OCI-LY7 (cell line): ENCODE results near the gene LRRK1. TPM values are rescaled to one million over a fixed set of nuclear protein-coding genes. Genes with fewer than 3 reads are reported as not detected.

Experiments
- BruUV-seq: library from RNA; stranded (reverse); fragments of 400-500 nt; replicated peaks from 2 replicates; lab custom pipeline; 2021; lab: Mats Ljungman, UMichigan
- CTCF ChIA-PET: fragments of 300-600 bp; sonication (Branson Sonifier 250); formaldehyde crosslinking; loops from one replicate; lab custom pipeline; 2022; ENCODE audit warnings: antibody characterized with exemption; ENCODE audit not compliant: unreplicated experiment; lab: Charles Lee
- POLR2A ChIA-PET: fragments of 300-600 bp; sonication (Branson Sonifier 250); formaldehyde crosslinking; loops from one replicate; lab custom pipeline; 2022; ENCODE audit warnings: antibody characterized with exemption; lab: Charles Lee
- DNase-seq: peaks from one replicate; pipeline ENCODE4 v3.0.0-alpha.2; 2015; ENCODE audit warnings: low spot score
- H2AFZ ChIP-seq: fragments of 200-600 bp; sonication (generic), shearing (Covaris generic); 2 replicates; pipeline ENCODE4 v1.6.1; 2014; ENCODE audit warnings: mild to moderate bottlenecking, antibody characterized with exemption, low read length, moderate library complexity
- H3K27ac ChIP-seq: fragments of 200-600 bp; sonication (generic); 2 replicates; pipeline ENCODE4 v1.5.1; 2014; ENCODE audit warnings: mixed run types, low read depth, mild to moderate bottlenecking, moderate library complexity, low read length, inconsistent platforms; ENCODE audit not compliant: poor library complexity, severe bottlenecking
- H3K36me3 ChIP-seq: fragments of 200-600 bp; sonication (generic); 2 replicates; pipeline ENCODE4 v1.6.1; 2014; ENCODE audit warnings: mild to moderate bottlenecking, antibody characterized with exemption, low read length, moderate library complexity, mixed read lengths; ENCODE audit not compliant: insufficient read depth
- H3K4me1 ChIP-seq: fragments of 200-600 bp; sonication (generic); 2 replicates; pipeline ENCODE4 v1.5.1; 2014; ENCODE audit warnings: mild to moderate bottlenecking, low read length; ENCODE audit not compliant: insufficient read depth, poor library complexity, severe bottlenecking
- H3K4me2 ChIP-seq: fragments of 200-600 bp; sonication (generic); 2 replicates; pipeline ENCODE4 v1.6.1; 2014; ENCODE audit warnings: mild to moderate bottlenecking, low read length
- H3K4me3 ChIP-seq: fragments of 200-600 bp; sonication (generic); 2 replicates; pipeline ENCODE4 v1.5.1; 2014; ENCODE audit warnings: mild to moderate bottlenecking, low read depth, low read length; ENCODE audit not compliant: poor library complexity, severe bottlenecking
- H3K79me2 ChIP-seq: fragments of 200-600 bp; sonication (generic); 2 replicates; pipeline ENCODE4 v1.6.1; 2016; ENCODE audit warnings: low read depth, mild to moderate bottlenecking, low read length, moderate library complexity, mixed read lengths; ENCODE audit not compliant: insufficient read depth
- H3K9me2 ChIP-seq: fragments of 200-600 bp; sonication (generic); 2 replicates; pipeline ENCODE4 v1.6.1; 2016; ENCODE audit warnings: mild to moderate bottlenecking, low read length, mixed read lengths; ENCODE audit not compliant: insufficient read depth
- H3K9me3 ChIP-seq: fragments of 200-600 bp; sonication (generic); 2 replicates; pipeline ENCODE4 v1.6.1; 2014; ENCODE audit warnings: mild to moderate bottlenecking, mixed run types, low read length, mixed read lengths
- H4K20me1 ChIP-seq: fragments of 200-600 bp; sonication (generic); 2 replicates; pipeline ENCODE4 v1.6.1; 2014; ENCODE audit warnings: mild to moderate bottlenecking, antibody characterized with exemption, low read length, moderate library complexity, mixed read lengths; ENCODE audit not compliant: insufficient read depth
- CTCF ChIP-seq: fragments of 200-600 bp; sonication (generic); conservative IDR thresholded peaks from 2 replicates; pipeline ENCODE4 v1.5.1; 2014; ENCODE audit warnings: mild to moderate bottlenecking, antibody characterized with exemption, low read length, moderate library complexity, mixed read lengths
- EZH2phosphoT487 ChIP-seq: fragments of 200-600 bp; sonication (generic); IDR thresholded peaks from 2 replicates; pipeline ENCODE4 v1.6.1; 2018; ENCODE audit warnings: low read depth, borderline replicate concordance, mild to moderate bottlenecking, mixed run types, antibody characterized with exemption, low read length, moderate library complexity, mixed read lengths
- intact Hi-C: fragments of 100-400 bp; cut with micrococcal nuclease; formaldehyde crosslinking; loops from one replicate; pipeline ENCODE4 v1.10.0; 2022; ENCODE audit not compliant: unreplicated experiment
- total RNA-seq, 2 experiments: library from RNA; depleted of rRNA in 1 of 2; stranded (reverse); fragments of >200 nt in 1 of 2; shearing (Covaris generic) in 1 of 2; gene quantifications; 2 replicates each; pipeline ENCODE4 v1.2.3, GENCODE V29; 2014 to 2022

Gene LRRK1
- total RNA-seq, 2 experiments from 2014 or later, result 92.3 to 233 TPM

GRCh38 chr15:101023501-101024072, 104.4 kb downstream of the LRRK1 start:
- Histone ChIP-seq H3K4me2 (no peak overlapping the region), H3K9me2 (no peaks in the 10 kb centered on the region), H3K4me3 (no peak overlapping the region), H3K4me1 (no peaks in the 10 kb centered on the region), H3K9me3 (no peaks in the 10 kb centered on the region), H2AFZ (no peak overlapping the region), H3K79me2 (no peaks in the 10 kb centered on the region), H3K27ac (no peak overlapping the region), H4K20me1 (no peaks in the 10 kb centered on the region), H3K36me3 (peaks cover 99% of the 10 kb centered on the region)
- no peak for TF ChIP-seq EZH2phosphoT487
- TF ChIP-seq CTCF, result no peak
- DNase-seq, result no peak
- ChIA-PET CTCF (no interaction called here), POLR2A (no interaction called here)
- intact Hi-C loops, result no loop called here
- no TSS peak for BruUV-seq

- TF ChIP-seq EZH2phosphoT487 (no peak), CTCF (no peak)
- POLR2A ChIA-PET, result no interaction called here
- H3K4me2 ChIP-seq, result no peak overlapping the region
- no peaks in the 10 kb centered on the region for H3K9me3 ChIP-seq
- no peak overlapping the region for H3K27ac ChIP-seq
- CTCF ChIA-PET, result no interaction called here
- DNase-seq, result no peak
- H4K20me1 ChIP-seq, result no peaks in the 10 kb centered on the region
- no peak overlapping the region for H3K4me3 ChIP-seq
- intact Hi-C loops, result no loop called here
- no peak overlapping the region for H2AFZ ChIP-seq
- H3K79me2 ChIP-seq, result no peaks in the 10 kb centered on the region
- H3K9me2 ChIP-seq, result no peaks in the 10 kb centered on the region
- H3K4me1 ChIP-seq, result no peaks in the 10 kb centered on the region
- peaks cover 99% of the 10 kb centered on the region for H3K36me3 ChIP-seq
- BruUV-seq, result no TSS peak
Observed at GRCh38 chr15:101024073-101024695, 105.0 kb downstream of the LRRK1 start.
